GM19351 (cell line): ENCODE data around the gene GTPBP3.

ENCODE experiments used
- ATAC-seq: cut with Tn5 transposase; IDR thresholded peaks from one replicate; pipeline ENCODE4 v1.9.1; 2021; ENCODE audit warnings: mild to moderate bottlenecking, moderate library complexity; ENCODE audit not compliant: unreplicated experiment

Gene GTPBP3

DNA sequence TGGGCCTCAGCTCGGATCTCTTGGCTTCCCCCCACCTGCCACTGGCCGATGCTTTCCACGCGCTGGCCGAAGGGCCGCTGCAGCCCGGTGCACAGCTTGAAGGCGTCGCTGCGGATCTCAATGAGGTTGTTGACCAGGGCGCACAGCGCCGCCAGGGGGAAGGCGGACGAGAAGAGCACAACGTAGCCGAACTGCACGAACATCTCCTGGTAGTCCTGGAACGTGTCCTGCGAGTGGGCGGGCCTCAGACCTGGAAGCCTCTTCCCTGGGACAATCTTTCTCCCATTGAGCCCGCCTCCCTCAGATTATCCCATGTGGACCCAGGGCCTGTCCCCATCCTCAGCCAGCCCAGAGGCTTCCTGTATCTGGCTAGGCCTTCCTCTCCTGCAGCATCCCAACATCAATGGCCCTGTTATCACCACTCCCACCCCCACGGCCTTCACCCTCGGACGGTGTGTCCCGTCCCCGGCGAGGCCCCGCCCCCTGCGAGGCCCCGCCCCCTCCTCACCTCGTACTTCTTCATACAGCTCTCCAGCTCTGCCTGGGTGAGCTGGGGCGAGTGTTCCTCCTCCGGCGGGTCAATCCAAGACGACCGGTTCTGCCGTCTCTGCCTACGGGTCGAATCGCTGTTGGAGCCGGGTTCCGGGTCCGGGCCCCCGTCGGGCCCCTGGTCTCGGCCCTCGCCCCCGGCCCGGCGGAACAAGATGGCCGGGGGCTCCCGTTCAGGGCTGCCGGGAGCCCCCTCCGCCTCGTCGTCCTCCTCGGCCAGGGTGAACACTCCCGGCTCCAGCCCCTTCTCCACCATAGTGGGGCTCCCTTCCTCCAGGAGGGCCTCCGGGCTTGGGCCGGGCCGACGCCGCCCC is 9.5 kb upstream of the GTPBP3 start:
- ATAC-seq = no peak

DNA sequence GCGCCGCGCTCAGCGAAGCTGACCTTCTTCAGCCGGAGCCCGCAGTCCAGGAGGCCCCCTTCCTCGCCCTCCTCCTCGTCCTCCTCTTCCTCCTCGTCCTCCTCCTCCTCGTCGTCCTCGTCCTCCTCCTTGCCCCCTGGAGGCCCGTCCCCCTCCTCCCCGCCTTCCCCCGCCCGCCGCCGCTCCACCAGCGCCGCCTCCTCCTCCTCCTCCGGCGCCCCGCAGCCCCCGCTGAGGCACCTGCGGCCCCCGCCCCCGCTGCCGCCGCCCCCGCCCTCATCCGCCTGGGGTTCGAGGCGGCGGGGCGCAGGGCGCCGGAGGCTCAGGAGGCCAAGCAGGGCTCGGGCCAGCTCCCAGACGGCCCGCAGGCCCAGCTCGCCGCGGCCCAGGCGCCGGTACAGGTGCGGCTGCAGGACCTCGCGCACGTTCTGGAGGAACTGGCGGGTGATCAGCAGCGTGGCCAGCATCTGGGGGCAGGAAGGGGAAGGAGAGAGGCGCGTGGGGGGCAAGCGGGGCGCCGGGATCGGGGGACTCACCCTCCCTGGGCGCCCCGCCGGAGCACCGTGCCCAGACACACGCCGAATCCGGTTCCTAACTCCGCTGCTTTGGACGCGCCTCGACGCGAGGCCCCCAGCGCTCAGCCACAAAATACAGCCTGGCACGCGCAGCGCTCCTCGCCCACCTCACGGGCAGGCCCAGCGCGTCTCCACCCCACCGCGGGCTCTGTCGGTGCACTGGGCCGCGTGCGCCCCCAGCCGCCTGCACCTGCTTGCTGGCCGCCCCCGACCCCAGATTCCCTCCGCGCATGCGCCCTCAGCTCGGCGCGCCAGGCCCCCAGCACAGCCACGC is 8.6 kb upstream of the GTPBP3 start:
- no peak for ATAC-seq

DNA sequence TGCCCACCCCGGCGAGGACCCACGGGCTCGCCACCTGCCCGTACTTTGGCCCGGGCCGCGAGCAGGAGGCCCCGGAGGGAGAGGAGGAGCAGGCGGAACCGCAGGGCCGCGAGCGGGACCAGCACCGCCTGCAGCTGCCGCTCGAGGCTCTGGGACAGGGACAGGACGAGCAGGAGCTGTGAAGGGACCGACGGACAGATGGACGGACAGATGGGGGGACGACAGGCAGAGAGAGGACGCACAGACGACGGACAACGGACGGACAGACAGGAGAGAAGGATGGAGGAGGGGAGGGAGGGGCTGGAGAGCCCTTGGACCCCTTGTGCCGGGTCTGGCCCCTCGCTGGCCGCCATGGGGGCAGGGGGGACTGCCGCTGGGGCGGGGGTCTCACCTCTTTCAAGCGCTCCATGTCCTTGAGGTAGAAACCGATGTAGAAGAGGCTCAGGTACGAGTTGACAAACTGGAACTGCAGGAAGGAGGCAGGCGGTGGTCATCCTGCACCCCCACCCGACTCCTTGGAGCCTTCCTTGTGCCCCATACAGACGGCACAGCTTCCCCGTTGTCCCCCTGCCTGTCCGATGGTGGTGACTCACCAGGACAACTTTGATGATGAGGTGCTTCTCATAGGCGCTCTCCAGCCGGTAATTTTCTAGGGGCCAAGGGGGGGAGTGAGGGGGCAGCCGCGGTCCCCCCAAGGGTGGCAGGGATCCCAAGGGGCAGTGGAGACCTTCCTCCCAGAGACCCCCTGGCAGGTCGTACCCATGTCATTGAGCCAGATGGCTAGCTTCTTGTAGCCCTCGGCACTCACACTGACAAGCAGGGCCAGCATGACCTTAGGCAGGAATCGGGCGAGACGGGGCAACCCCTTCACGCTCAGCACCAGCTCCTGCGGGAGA is 7.7 kb upstream of the GTPBP3 start:
- ATAC-seq = no peak

DNA sequence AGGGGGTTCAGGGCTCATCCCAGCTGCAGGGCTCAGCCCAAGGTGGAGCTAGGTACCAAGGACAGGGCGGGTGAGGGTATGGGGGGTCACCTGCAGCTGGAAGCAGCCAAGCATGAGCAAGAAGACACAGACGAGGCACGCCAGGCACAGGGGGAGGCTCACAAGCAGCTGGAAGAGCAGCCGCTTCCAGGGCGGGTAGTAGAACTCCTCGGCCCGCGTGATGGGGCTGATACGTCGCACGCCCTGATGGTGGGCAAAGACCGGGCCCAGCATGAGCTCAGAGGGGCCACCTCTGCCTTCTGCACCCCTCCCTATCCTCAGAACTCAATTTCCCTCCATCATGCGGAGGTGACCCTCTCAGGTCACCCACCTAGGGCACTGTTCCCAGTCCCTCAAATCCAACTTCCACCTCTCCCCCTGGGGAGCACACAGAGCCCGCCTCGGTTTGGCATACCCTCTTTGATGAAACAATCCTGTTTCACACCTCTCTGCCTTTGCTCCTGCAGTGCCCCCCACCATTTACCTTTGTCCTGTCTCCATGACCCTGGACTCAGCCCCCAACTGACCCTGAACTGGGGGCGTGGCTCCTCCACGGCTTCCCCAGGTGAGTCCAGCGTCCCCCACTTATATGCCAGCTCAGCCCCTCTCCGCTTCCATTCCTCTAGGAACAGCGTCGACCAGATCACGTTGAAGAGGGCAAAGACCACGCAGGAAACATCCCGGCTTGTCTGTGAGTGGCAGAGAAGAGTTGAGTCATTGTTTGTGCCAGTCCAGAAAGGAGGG is 6.9 kb upstream of the GTPBP3 start:
- no peak for ATAC-seq

DNA sequence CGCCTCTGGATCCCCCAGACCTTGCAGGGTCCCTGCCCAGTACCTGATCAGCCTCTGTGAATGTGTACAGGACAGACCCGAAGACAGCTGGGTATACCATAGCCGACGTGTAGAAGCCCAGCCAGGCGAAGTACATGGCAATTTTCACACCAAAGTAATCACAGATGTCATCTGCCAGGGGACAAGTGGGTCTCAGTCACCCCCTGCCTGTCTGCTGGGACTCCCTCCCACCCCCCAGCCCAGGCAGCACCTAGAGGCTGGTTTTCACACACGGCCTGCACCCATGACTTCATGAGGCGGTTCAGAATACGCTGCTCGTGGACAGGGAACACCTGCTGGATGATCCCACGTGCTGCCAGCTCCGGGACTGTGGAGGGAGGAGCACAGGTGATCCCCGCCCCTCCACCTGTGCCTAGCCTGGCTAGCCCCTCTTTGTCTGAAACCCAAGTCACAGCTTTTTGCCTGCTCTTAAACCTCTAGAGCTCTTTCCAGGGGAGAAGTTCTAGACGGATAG is 6.3 kb upstream of the GTPBP3 start:
- ATAC-seq = no peak

DNA sequence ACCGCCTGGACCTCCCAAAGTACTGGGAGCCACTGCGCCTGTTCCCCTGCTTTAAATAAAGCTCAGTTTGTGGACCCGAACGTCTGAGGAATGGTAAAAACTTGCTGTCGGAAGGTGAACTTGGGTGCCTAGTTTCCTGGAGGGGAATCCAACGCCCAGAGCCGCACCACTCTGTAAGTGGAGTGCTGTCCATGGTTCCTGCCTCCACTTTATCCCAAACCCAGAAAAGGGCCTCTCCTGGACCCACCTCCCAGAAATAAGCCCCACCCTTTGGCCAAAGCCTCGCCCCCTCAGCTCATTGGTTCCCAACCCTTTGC is 5.0 kb upstream of the GTPBP3 start:
- ATAC-seq = no peak

DNA sequence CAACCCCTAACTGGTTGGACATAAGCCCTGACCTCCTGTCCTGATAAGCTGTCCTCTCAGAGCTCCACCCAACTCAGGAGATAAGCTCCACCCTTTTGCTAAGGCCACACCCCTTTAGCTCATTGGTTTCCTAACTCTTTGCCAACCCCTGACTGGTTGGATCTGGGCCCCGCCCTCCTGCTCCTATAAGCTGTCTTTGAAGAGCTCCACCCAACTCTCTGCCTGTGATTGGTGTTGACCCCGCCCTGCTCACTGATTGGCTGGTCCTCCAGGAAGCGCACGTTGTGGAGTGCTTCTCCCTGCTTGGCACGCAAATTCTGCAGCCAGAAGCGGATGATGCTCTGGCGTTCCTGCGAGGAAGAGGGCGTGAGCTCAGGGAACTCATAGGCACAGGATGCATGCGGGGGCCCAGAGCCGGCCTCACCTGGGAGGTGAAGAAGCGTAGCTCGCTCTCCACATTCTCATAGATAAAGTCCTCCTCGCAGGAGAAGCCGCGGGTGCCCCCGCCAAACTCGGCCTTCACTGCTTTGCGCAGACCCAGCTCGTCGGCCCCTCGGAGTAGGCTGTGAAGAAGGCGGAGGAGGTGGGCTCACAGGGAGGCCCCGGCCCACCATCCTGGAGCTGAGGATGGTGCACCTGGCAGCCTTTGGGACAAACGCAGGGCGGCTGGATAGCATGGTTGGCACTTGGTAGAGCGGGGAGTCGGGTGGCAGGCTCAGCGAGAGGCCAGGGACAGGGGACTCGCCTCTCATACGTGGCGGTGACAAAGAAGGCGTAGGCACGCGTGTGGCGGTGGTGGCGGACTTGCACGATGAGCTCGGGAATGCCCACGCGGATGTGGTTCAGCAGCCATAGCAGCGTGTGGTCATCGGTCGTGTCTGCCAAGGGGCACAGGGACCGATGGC is 4.4 kb upstream of the GTPBP3 start:
- ATAC-seq = no peak

DNA sequence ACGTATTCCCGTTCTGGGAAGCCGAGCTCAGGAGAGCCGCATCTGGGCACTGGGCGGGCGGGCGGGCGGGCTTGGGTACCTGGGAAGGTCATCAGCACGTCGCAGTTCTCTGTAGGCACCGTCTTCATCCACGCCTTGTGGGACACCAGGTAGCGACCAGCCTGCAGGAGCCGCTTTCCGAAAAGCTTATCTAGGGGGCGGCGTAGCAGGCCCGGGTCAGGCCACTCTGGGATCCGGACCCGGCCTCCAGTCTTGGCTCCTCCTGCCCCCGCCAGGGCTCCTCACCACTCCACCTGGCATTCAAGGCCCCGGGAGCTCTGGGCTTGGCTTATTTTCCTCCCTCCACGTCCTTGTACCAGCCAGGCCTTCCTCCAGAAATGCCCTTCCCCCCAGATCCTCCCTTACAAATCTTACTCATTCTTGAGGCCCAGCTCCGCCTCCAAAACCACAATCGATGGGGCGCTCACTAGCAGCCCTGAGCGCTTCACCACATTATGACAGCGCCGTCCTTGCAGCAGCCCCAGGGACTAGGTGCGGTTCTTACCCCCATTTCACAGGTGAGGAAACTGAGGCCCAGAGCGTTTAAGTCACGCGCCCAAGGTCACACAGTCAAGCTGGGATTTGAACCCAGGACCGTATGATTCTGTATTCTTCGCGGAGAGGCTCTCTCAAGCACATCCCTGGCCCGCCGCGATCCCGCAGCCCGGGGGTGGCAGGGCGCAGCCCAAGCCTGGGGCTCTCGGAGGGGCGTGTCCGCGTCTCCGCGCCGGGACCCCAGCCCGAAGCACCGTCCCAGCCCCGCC is 3.5 kb upstream of the GTPBP3 start:
- no peak for ATAC-seq

DNA sequence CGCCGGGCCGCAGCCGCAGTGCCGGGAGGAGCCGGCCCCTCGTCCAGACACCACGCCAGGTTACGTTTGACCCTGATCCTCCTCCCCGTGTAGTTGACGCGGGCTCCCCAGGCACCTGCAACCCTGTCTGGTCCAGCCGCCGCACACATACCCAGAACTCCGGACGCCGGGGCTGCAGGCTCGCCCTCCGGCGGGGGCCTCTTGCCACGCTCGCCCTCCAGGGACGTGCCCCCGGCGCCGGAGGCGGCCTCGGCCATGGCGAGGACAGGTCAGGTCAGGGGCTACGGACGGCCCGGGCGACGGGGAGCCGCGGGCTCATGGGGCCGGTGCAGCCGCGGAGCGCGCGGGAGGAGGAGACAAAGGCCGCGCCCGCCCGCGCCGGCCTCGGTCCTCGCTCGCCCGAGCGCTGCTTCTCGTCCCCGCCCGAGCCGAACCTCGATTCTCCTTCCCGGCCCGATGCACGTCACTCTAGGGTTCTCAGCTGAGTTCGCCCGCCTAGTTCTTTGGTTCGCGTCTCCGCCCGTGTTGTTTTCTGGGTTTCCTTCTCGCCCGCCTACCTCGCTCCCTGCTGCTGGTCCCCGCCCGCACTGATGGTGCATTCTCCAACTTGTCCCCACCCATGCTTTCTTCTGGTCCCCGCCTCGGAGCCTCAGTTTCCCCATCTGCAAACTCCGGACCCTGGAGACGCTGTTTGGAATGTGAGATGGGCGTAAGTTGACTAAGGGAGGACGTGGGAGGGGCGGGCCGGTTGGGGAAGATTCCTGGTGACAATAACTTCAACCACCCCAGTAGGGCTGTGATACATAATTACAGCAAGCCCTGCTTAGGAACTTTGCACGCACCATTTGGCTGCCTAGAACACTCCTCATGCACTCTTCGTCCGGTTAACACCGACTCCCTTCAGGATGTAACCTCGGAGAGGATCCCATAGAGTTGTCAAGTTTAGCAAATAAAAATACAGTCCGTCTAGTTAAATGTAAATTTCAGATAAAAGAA is 2.6 kb upstream of the GTPBP3 start, which contains the start of gene ANO8:
Gene ANO8, minus strand, starts transcription at position 442 of the 996 bp plus-strand sequence. Its CDS starts 185 bp downstream, at position 257.
- ATAC-seq = no peak

DNA sequence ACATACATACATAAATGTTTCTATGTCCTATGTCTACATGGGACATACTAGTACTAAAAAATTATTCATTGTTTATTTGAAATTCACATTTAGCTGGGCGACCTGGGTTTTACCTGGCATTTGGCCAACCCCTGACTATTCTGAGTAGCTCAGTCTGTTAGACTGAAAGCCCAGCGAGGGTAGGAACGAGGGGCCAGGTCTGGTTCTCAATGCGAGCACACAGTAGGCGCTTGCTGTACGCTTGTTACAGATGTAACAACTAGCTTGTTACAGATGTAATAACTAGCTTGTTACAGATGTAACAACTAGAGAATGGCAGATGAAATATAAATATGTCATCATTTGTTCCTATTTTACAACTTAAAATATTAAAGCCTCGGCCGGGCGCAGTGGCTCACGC is 1.8 kb upstream of the GTPBP3 start:
- ATAC-seq = no peak

DNA sequence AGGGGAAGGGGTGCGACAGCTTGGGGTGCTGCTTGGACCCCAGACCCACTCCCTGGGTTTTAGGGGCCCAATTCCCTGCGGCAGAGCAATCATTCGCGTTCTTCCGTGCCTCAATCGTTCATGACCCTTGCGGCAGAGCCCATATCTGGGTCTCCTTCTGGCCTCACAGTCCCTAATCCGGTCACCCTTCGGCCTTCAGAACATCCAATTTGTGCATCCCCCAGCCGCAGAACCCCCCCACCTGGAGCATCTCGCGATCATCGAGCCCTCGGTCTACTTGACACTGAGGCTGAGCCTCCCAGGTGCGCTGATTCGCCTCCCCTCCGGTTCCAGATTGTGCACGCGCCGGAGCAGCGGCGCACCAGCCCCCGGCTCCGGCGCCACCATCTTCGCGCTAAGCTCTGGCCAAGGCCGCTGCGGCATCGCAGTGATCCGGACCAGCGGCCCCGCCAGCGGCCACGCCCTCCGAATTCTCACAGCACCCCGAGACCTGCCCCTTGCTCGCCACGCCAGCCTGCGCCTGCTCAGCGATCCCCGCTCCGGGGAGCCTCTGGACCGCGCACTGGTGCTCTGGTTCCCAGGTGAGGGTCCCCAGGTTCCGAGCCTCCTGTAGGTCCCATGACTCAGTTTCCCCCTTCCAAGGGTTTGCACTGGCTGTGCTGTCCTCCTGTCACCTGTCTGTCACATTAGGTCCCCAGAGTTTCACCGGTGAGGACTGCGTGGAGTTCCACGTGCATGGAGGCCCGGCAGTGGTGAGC is 501 bp downstream of the GTPBP3 start:
- no peak for ATAC-seq

DNA sequence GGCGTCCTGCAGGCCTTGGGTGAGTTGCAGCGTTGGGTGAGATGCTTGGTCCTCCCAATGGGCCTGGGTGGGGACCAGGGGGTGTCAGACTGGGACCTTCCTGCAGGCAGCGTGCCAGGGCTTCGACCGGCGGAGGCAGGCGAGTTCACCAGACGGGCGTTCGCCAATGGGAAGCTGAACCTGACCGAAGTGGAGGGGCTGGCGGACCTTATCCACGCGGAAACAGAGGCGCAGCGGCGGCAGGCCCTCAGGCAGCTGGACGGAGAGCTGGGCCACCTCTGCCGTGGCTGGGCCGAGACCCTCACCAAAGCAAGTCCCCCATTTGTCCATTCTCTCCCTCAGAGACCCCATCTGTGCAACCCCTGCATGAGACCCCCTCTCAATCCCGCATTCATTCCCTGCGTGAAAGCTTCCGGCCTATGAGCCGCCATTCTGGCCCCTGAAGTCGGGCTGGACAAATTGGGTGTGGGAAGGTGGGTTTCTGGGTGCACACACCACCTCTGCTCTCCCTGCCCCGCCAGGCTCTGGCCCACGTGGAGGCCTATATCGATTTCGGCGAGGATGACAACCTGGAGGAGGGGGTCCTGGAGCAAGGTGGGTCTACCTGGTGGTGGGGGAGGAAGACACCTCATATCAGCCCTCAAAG is 1.2 kb downstream of the GTPBP3 start:
- ATAC-seq = no peak

DNA sequence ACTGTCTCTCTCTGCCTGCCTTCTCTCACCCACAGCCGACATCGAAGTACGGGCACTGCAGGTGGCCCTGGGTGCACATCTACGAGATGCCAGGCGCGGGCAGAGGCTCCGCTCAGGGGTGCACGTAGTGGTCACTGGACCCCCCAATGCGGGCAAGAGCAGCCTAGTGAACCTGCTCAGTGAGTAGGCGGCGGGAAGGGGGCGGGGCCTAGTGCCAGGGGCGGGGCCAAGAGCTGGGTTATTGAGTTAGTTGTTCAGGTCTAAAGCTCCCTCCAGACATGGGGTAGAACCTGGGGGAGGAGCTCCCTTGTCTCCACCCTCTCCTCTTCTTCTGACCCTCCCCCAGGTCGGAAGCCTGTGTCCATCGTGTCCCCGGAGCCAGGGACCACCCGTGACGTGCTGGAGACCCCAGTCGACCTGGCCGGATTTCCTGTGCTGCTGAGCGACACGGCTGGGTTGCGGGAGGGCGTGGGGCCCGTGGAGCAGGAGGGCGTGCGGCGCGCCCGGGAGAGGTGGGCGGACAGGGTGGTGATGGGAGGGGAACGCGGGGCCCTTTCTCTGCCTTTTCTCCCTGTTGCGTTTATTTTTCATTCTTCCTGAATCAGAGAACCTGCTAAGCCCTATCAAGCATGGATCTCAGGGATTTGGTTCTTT is 1.9 kb downstream of the GTPBP3 start:
- no peak for ATAC-seq

DNA sequence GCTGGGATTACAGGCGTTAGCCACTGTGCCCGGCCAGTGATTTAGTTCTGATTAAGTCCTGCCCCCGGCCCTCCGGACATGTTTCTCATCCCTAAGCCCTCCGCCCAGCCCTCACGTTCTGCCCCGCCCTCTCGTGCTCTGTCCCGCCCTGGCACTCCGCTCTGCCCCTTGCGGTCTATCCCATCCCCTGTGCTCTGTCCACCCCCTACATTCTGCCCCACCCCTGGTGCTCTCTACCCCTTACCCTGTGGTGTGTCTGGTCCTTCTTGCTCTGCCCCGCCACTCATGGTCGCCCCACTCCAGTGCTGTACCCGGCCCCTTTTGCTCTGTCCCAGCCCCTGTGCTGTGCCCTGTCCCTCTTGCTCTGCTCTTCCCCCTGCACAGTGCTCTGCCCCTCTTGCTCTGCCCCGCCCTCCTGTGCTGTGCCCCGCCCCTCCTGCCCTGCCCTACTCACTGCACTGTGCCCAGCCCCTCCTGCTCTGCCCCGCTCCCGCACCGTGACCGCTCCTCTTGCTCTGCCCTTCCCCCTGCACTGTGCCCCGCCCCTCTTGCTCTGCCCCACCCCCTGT is 3.0 kb downstream of the GTPBP3 start:
- no peak for ATAC-seq

DNA sequence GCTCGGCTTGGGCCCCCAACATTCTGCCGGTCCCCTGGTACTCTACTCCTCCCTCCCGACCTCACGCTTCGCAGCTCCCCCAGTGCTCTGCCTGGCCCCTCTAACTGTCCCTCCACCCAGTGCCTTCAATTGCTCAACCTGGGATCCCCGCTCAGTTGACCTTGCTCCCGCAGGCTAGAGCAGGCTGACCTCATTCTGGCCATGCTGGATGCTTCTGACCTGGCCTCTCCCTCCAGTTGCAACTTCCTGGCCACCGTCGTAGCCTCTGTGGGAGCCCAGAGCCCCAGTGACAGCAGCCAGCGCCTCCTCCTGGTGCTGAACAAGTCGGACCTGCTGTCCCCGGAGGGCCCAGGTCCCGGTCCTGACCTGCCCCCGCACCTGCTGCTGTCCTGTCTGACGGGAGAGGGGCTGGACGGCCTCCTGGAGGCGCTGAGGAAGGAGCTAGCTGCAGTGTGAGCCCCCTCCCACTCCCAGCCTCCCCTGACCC is 3.6 kb downstream of the GTPBP3 start:
- ATAC-seq = no peak
